IPS-11a (cell line): ENCODE measurements around the gene BCAR1.
"Not testable (repeated sequence)": the region's sequence is repeated elsewhere in the genome, so short reads cannot be mapped to it uniquely, and the experiment has no call there.

Experiments
- H3K4me3 ChIP-seq: one replicate; pipeline ENCODE4 v1.5.1; 2013; ENCODE audit warnings: low read depth, low read length, control low read depth

The BCAR1 gene

GRCh38 chr16:75205961-75206748 lies 45.3 kb downstream of the BCAR1 start:
- H3K4me3 ChIP-seq: not testable (repeated sequence)

DNA sequence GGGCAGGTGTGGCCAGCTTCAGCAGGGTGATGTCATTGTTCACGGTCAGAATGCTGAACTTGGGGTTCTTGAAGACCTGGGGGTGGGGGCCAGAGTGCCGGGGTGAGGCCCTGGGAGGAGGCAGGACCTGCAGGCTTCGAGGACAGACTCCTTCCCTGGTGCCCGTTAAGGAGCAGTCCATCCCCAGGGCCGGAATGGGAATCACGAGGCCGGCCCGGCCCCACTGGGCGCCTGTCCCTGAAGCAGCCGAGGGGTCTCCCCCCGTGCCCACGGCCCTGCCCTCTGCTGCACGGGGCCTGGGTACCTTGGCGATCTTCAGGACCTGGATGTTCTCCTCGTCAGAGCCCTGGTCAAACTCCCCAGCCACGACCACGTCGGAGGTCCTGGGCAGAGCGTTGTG lies 46.0 kb downstream of the BCAR1 start:
- not testable (repeated sequence) for H3K4me3 ChIP-seq

- H3K4me3 ChIP-seq: not testable (repeated sequence)
Measured at GRCh38 chr16:75204905-75205304, 46.5 kb downstream of the BCAR1 start.

GRCh38 chr16:75204410-75204758 lies 47.0 kb downstream of the BCAR1 start:
- H3K4me3 ChIP-seq: no peak overlapping the region

DNA sequence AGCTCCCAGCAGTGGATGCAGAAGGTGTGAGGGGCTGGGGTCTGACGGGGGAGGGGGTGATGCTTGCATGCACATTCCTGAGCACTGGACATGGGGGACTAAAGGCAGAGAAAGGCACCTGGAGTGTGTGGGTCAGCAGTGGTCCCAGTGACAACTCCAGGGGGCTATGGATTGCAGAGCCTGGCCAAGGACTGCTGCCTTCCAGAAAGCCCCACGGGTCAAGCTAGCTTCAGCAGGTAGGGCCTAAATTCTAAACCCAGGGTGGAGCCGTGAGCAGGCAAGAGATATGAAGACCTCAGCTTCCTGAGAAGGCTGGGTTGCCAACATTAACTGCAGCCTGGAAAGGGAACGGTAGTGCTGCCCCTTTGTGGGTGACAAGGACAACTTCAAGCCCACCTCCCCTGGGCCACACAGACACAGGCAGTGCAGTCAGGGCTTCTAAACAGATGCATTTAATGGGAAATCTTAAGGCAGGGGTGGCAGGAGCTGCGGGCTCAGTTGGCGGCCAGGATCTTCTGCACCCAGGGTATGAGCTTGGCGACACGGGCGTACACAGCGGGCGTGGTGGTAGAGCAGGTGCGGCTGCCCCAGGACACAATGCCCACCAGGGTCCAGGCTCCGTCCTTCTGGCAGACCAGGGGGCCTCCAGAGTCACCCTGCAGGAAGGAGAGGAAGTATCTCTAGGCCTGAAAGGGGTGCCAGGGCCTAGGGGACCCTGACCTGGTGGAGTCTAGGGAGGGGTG lies 47.6 kb downstream of the BCAR1 start:
- no peak overlapping the region for H3K4me3 ChIP-seq

DNA sequence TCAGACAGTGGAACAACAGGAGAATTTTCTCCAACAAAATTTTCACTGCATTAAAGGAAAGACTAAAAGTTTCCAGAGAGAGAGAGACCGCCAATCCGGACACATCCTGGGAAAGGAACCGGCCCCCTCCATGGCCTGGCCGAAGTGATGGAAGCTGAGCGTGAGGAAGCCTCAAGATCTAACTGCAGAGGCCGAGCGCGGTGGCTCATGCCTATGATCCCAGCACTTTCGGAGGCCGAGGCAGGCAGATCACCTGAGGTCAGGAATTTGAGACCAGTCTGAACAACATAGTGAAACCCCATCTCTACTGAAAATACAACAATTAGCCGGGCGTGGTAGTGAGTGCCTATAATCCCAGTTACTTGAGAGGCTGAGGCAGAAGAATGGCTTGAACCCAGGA lies 48.3 kb downstream of the BCAR1 start:
- no peak overlapping the region for H3K4me3 ChIP-seq

DNA sequence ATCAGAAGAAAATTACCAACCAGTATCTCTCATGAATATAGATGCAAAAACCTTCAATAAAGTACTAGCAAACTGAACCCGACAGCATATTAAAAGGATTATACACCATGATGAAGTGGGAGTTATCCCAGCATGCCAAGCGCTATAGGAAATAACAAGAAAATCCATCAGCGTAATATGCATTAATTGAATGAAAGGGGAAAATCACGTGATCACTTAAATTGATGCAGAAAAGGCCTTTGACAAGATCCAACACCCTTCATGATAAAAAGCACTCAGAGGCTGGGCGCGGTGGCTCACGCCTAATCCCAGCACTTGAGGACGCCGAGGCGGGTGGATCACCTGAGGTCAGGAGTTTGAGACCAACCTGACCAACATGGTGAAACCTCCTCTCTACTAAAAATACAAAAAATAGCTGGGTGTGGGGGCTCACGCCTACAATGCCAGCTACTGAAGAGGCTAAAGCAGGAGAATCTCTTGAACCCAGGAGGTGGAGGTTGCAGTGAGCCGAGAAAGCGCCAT lies 49.3 kb downstream of the BCAR1 start:
- H3K4me3 ChIP-seq: no peak overlapping the region

GRCh38 chr16:75198135-75198600 lies 53.3 kb downstream of the BCAR1 start:
- H3K4me3 ChIP-seq: no peak overlapping the region

DNA sequence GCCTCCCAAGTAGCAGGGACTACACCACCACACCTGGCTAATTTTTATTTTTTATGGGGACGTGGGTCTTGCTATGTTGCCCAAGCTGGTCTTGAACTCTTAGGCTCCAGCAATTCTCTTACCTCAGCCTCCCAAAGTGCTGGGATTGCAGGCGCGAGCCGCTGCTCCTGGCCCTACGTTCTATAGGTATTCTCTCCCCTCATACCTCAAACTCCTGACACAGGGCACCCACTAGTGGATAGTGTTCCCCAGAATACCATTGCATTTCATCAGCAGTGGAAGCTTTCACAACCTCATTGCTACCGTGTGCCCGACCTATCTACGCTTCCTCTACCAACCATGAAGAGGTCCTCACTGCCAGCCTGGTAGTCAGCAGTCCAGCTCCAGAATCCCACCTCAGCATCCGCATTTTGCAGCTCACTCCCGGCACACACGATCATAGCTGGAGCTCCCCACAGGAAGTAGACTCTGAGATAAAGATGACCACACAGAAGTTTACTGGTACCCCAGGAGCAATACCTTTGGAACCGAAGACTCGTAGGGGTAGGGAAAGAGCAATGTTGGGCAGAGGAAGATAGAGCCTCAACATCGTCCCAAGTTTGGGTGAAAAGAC lies 53.8 kb downstream of the BCAR1 start:
- no peak overlapping the region for H3K4me3 ChIP-seq

GRCh38 chr16:75196836-75197235 lies 54.6 kb downstream of the BCAR1 start:
- H3K4me3 ChIP-seq: no peak overlapping the region

- no peak overlapping the region for H3K4me3 ChIP-seq
Measured at GRCh38 chr16:75195811-75196790, 55.3 kb downstream of the BCAR1 start.

DNA sequence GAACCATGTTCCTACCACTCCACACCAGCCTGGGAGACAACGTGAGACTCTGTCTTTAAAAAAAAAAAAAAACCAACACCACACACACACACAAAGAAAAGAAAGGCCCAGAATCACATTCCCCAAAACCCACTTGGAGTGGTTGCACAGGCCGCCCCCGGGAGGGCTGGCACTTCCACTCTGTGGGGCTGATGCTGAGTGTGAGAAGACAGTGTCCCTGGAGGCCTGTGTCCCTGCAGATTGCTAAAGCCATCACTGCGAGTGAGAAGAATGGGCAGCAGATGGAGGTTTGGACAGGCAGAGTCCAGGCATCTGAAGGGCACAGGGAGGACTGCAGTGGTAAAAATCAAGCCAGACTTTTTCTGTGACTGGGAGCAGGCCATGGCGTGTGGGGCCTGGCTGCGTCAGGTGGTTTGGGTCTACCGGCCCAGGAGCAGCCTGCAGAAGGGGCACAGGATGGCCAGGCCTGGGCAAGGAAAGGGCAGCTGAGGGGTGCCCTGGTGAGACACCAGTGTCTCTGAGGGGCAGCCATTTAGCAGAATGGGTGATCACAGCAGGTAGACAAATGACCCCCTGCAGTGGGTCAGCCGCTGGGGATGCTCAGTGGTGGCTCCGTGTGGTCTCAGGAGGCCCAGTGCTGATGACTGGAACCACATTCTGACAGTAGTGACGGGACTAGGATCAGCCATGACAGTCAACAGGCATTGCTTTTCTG lies 57.5 kb downstream of the BCAR1 start:
- no peak overlapping the region for H3K4me3 ChIP-seq

- no peak overlapping the region for H3K4me3 ChIP-seq
Measured at GRCh38 chr16:75193265-75193650, 58.2 kb downstream of the BCAR1 start.

GRCh38 chr16:75192606-75193264 lies 58.7 kb downstream of the BCAR1 start:
- no peak overlapping the region for H3K4me3 ChIP-seq

DNA sequence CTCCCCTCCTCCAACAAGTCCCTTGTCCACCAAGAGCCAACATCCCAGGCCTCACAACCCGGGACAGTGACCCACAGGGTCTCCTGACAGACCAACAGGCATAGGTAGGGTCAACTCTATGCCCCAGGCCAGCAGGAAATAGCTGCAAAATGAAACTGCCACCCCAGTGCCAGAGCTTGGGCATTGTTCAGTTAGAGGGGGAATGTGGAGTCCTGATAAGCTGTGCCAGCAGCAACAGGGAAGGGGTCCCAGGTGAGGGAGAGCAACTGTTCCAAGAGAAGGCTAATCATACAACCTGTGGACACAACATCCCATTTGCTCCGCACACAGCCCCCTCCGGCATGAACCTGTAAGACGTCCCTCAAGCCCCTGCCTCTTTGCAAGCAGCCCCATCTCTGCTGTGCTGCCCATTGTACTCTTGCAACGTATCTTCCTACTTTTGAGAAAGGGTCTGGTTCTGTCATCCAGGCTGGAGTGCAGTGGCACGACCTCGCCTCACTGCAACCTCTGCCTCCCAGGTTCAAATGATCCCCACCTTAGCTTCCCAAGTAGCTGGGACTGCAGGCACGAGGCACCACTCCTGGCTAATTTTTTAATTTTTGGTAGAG lies 61.7 kb downstream of the BCAR1 start:
- H3K4me3 ChIP-seq: no peak overlapping the region

- H3K4me3 ChIP-seq: no peak overlapping the region
Measured at GRCh38 chr16:75188832-75189477, 62.5 kb downstream of the BCAR1 start.

DNA sequence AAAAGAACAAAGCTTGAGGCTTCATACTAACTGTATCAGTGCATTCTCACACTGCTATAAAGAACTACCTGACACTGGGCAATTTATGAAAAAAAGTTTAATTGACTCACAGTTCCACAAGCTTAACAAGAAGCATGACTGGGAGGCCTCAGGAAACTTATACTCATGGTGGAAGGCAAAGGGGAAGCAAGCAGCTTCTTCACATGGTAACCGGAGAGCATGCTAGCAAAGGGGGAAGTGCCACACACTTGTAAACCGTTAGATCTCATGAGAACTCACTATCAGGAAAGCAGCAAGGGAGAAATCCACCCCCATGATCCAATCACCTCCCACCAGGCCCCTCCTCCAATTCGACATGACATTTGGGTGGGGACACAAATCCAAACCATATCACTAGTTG lies 69.8 kb downstream of the BCAR1 start:
- H3K4me3 ChIP-seq: no peak overlapping the region

GRCh38 chr16:75179208-75179607 lies 72.2 kb downstream of the BCAR1 start:
- no peak overlapping the region for H3K4me3 ChIP-seq
